WTC11 (cell line): ENCODE data around the gene GANAB.

ENCODE experiments used
- ATF1 ChIP-seq: sonication (generic); formaldehyde crosslinking; IDR thresholded peaks from 2 replicates; pipeline ENCODE4 v1.8.1; 2023; ENCODE audit warnings: mild to moderate bottlenecking, moderate library complexity, missing genetic modification reagents
- CBFB ChIP-seq: sonication (generic); formaldehyde crosslinking; IDR thresholded peaks from 2 replicates; pipeline ENCODE4 v1.8.1; 2022; ENCODE audit warnings: mild to moderate bottlenecking, low read depth, missing genetic modification reagents
- CREB1 ChIP-seq: sonication (generic); formaldehyde crosslinking; IDR thresholded peaks from 2 replicates; pipeline ENCODE4 v1.8.0; 2023; ENCODE audit warnings: mild to moderate bottlenecking, missing genetic modification reagents
- CTCF ChIP-seq: fragments of 200-600 bp; IDR thresholded peaks from 2 replicates; pipeline ENCODE4 v1.8.0; 2022; ENCODE audit warnings: antibody characterized with exemption
- HMGXB4 ChIP-seq: sonication (generic); formaldehyde crosslinking; IDR thresholded peaks from 2 replicates; pipeline ENCODE4 v1.8.1; 2023; ENCODE audit warnings: mild to moderate bottlenecking, moderate library complexity, missing genetic modification reagents
- JUN ChIP-seq: sonication (generic); formaldehyde crosslinking; IDR thresholded peaks from 2 replicates; pipeline ENCODE4 v1.8.0; 2023; ENCODE audit warnings: mild to moderate bottlenecking, missing genetic modification reagents
- ZNF121 ChIP-seq: sonication (generic); formaldehyde crosslinking; IDR thresholded peaks from 2 replicates; pipeline ENCODE4 v1.8.0; 2023; ENCODE audit warnings: missing genetic modification reagents
- ZNF263 ChIP-seq: sonication (generic); formaldehyde crosslinking; IDR thresholded peaks from 2 replicates; pipeline ENCODE4 v1.8.1; 2022; ENCODE audit warnings: low read depth, mild to moderate bottlenecking, moderate library complexity, missing genetic modification reagents
- TF ChIP-seq, protein P1 (sequence below): sonication (generic); formaldehyde crosslinking; IDR thresholded peaks from 2 replicates; pipeline ENCODE4 v1.8.0; 2022; ENCODE audit warnings: mild to moderate bottlenecking, missing genetic modification reagents
- TF ChIP-seq, protein P2 (sequence below): sonication (generic); formaldehyde crosslinking; IDR thresholded peaks from 2 replicates; pipeline ENCODE4 v1.8.0; 2022; ENCODE audit warnings: mild to moderate bottlenecking, missing genetic modification reagents
- TF ChIP-seq, protein P3 (sequence below): fragments of 250-450 bp; sonication (Bioruptor Pico); IDR thresholded peaks from 2 replicates; pipeline ENCODE4 v1.9.0; 2021; ENCODE audit warnings: mild to moderate bottlenecking
- TF ChIP-seq, protein P4 (sequence below): sonication (generic); formaldehyde crosslinking; IDR thresholded peaks from 2 replicates; pipeline ENCODE4 v1.8.1; 2023; ENCODE audit warnings: mild to moderate bottlenecking, missing genetic modification reagents, moderate library complexity

- TF ChIP-seq CTCF (no peak), CBFB (CRISPR knock-in tag) (no peak), CREB1 (no peak), JUN (CRISPR knock-in tag) (no peak), HMGXB4 (no peak), ATF1 (CRISPR knock-in tag) (no peak), ZNF263 (CRISPR knock-in tag) (no peak), ZNF121 (no peak)
- TF ChIP-seq, protein P1, sequence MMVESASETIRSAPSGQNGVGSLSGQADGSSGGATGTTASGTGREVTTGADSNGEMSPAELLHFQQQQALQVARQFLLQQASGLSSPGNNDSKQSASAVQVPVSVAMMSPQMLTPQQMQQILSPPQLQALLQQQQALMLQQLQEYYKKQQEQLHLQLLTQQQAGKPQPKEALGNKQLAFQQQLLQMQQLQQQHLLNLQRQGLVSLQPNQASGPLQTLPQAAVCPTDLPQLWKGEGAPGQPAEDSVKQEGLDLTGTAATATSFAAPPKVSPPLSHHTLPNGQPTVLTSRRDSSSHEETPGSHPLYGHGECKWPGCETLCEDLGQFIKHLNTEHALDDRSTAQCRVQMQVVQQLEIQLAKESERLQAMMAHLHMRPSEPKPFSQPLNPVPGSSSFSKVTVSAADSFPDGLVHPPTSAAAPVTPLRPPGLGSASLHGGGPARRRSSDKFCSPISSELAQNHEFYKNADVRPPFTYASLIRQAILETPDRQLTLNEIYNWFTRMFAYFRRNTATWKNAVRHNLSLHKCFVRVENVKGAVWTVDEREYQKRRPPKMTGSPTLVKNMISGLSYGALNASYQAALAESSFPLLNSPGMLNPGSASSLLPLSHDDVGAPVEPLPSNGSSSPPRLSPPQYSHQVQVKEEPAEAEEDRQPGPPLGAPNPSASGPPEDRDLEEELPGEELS = no peak
- TF ChIP-seq, protein P2, sequence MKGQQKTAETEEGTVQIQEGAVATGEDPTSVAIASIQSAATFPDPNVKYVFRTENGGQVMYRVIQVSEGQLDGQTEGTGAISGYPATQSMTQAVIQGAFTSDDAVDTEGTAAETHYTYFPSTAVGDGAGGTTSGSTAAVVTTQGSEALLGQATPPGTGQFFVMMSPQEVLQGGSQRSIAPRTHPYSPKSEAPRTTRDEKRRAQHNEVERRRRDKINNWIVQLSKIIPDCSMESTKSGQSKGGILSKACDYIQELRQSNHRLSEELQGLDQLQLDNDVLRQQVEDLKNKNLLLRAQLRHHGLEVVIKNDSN (CRISPR knock-in tag) = no peak
- TF ChIP-seq, protein P3, sequence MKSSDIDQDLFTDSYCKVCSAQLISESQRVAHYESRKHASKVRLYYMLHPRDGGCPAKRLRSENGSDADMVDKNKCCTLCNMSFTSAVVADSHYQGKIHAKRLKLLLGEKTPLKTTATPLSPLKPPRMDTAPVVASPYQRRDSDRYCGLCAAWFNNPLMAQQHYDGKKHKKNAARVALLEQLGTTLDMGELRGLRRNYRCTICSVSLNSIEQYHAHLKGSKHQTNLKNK (CRISPR knock-in tag) = no peak
- TF ChIP-seq, protein P4, sequence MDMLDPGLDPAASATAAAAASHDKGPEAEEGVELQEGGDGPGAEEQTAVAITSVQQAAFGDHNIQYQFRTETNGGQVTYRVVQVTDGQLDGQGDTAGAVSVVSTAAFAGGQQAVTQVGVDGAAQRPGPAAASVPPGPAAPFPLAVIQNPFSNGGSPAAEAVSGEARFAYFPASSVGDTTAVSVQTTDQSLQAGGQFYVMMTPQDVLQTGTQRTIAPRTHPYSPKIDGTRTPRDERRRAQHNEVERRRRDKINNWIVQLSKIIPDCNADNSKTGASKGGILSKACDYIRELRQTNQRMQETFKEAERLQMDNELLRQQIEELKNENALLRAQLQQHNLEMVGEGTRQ = no peak
These were observed 10.5 kb upstream of the GANAB start for GRCh38 chr11:62656796-62657429.
